ENCODE data around the gene PRDM16. TPM values are rescaled to one million over a fixed set of nuclear protein-coding genes. Genes with fewer than 3 reads are reported as not detected.

PRDM16 gene
- total RNA-seq, 1 donor from 2014 or later: 1.5 TPM

- no peak for DNase-seq
Measured at GRCh38 chr1:3453891-3454810, 385.1 kb downstream of the PRDM16 start, which contains the start of gene ARHGEF16. TSS of gene ARHGEF16 (plus strand) at chr1:3454665. CDS start at chr1:3463085, 8,420 bp downstream.

- no peak for DNase-seq
Measured at GRCh38 chr1:3454811-3455618, 386.0 kb downstream of the PRDM16 start.

- no peak for DNase-seq
Measured at GRCh38 chr1:3455670-3456448, 386.9 kb downstream of the PRDM16 start.

- DNase-seq: no peak
Measured at GRCh38 chr1:3456449-3456963, 387.5 kb downstream of the PRDM16 start.

GRCh38 chr1:3456964-3457909 lies 388.2 kb downstream of the PRDM16 start:
- no peak for DNase-seq

- no peak for DNase-seq
Measured at GRCh38 chr1:3457910-3458883, 389.2 kb downstream of the PRDM16 start.

- no peak for DNase-seq
Measured at GRCh38 chr1:3459051-3459908, 390.3 kb downstream of the PRDM16 start.

- DNase-seq: no peak
Measured at GRCh38 chr1:3459940-3460671, 391.1 kb downstream of the PRDM16 start.

GRCh38 chr1:3460672-3461131 lies 391.7 kb downstream of the PRDM16 start:
- no peak for DNase-seq

- DNase-seq: no peak
Measured at GRCh38 chr1:3461238-3461933, 392.4 kb downstream of the PRDM16 start.

GRCh38 chr1:3461934-3462275 lies 392.9 kb downstream of the PRDM16 start:
- DNase-seq: no peak

GRCh38 chr1:3462356-3463012 lies 393.5 kb downstream of the PRDM16 start:
- no peak for DNase-seq

- no peak for DNase-seq
Measured at GRCh38 chr1:3463013-3463385, 394.0 kb downstream of the PRDM16 start.

- DNase-seq: no peak
Measured at GRCh38 chr1:3463408-3463863, 394.4 kb downstream of the PRDM16 start.

- no peak for DNase-seq
Measured at GRCh38 chr1:3463891-3464648, 395.1 kb downstream of the PRDM16 start.

GRCh38 chr1:3464649-3465025 lies 395.6 kb downstream of the PRDM16 start:
- no peak for DNase-seq
